Nephron progenitor cell (in vitro differentiated cells): ENCODE measurements around the gene EGR2.

ENCODE experiments used
- DNase-seq: peaks from one replicate; pipeline ENCODE4 v3.0.0; 2021
- H3K27ac Mint-ChIP-seq: 2 replicates; pipeline ENCODE4 v1.8.0; 2021; ENCODE audit warnings: mild to moderate bottlenecking, moderate library complexity, mixed read lengths
- H3K27me3 Mint-ChIP-seq: 2 replicates; pipeline ENCODE4 v1.8.0; 2021; ENCODE audit warnings: mild to moderate bottlenecking, low read depth, mixed read lengths; ENCODE audit not compliant: poor library complexity
- H3K36me3 Mint-ChIP-seq: 2 replicates; pipeline ENCODE4 v1.8.0; 2021; ENCODE audit warnings: low read depth, mixed read lengths
- H3K4me1 Mint-ChIP-seq: 2 replicates; pipeline ENCODE4 v1.8.0; 2021; ENCODE audit warnings: mixed read lengths
- H3K4me3 Mint-ChIP-seq: 2 replicates; pipeline ENCODE4 v1.8.0; 2021; ENCODE audit warnings: mild to moderate bottlenecking, moderate library complexity, mixed read lengths
- H3K9me3 Mint-ChIP-seq: 2 replicates; pipeline ENCODE4 v1.8.0; 2021; ENCODE audit warnings: mild to moderate bottlenecking, moderate library complexity, mixed read lengths
- TF ChIP-seq, protein P1 (sequence below): fragments of 200-600 bp; sonication (generic); IDR thresholded peaks from 2 replicates; pipeline ENCODE4 v1.5.0; 2021; ENCODE audit warnings: antibody characterized with exemption

The EGR2 gene

DNA sequence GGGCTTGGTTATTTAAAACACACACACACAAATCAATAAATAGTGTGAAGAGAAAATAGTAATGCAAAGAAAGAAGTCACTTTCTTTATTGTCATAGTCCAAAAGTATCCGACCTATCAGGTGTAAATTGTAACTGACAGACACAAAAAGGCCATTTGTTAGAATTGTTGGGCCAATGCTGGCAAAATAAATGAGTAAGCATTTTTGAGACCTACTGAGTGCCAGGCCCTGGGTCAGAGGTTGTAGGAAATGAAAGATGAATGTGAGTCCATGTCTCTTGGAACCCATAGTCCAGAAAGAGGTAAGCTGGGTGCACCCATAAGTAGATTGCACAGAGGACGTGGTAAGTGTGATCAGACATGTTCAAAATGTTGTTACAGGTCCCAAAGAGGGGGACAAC, 13.5 kb upstream of the EGR2 start:
- Mint-ChIP-seq H3K4me1 (no peaks in the 10 kb centered on the region), H3K36me3 (no peaks in the 10 kb centered on the region)

DNA sequence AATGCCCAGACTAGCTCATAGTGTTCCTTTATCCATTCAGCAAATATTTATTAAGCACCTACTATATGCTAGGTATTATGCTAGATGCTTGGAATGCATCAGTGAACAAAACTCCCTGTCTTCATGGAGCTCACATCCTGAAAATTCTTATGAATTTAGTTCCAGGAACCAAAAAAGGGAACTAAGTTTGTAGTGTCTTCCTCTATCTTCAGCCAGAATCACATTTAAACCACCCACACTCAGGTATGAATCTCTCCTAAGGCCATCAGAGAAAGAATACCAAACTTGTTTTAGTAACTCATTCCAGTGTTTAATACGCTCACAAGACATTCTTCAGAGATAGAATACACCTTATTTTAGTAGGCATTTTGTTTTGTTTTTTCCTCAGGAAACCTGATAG, 10.1 kb upstream of the EGR2 start:
- no peak overlapping the region for H3K27ac Mint-ChIP-seq
- no peaks in the 10 kb centered on the region for H3K9me3 Mint-ChIP-seq
- H3K27me3 Mint-ChIP-seq: peaks cover 20% of the 10 kb centered on the region
- H3K36me3 Mint-ChIP-seq: no peaks in the 10 kb centered on the region
- H3K4me3 Mint-ChIP-seq: no peak overlapping the region
- TF ChIP-seq, protein P1, sequence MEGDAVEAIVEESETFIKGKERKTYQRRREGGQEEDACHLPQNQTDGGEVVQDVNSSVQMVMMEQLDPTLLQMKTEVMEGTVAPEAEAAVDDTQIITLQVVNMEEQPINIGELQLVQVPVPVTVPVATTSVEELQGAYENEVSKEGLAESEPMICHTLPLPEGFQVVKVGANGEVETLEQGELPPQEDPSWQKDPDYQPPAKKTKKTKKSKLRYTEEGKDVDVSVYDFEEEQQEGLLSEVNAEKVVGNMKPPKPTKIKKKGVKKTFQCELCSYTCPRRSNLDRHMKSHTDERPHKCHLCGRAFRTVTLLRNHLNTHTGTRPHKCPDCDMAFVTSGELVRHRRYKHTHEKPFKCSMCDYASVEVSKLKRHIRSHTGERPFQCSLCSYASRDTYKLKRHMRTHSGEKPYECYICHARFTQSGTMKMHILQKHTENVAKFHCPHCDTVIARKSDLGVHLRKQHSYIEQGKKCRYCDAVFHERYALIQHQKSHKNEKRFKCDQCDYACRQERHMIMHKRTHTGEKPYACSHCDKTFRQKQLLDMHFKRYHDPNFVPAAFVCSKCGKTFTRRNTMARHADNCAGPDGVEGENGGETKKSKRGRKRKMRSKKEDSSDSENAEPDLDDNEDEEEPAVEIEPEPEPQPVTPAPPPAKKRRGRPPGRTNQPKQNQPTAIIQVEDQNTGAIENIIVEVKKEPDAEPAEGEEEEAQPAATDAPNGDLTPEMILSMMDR: no peak
- DNase-seq: no peak
- no peaks in the 10 kb centered on the region for H3K4me1 Mint-ChIP-seq

More for the DNA sequence above, 13.5 kb upstream of the EGR2 start:
- Mint-ChIP-seq H3K27me3 (peaks cover 7% of the 10 kb centered on the region), H3K9me3 (peaks cover 4% of the 10 kb centered on the region), H3K4me3 (no peak overlapping the region), H3K27ac (no peak overlapping the region)
- no peak for DNase-seq
- TF ChIP-seq, protein P1: no peak

DNA sequence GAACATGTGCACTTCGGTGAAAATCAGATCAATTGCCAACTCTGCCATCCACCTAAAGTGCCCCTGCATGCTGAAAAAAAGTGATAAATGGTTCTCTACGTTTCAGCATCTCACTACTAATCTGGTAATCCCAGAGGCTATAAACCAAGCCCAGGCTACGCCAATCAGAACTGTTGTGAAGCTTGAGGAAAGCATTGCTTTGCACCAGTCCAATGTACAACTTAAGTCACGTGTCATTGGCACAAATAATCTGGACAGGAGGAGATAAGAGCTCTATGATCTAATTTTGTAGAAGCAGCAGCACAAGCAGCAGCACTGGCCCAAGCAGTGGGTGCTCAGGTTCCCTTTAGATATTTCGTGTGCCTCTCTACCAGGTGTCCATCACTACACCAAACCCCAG, 4.4 kb upstream of the EGR2 start:
- H3K4me1 Mint-ChIP-seq: peaks cover 24% of the 10 kb centered on the region
- H3K36me3 Mint-ChIP-seq: no peaks in the 10 kb centered on the region
- no peak for DNase-seq
- H3K27ac Mint-ChIP-seq: no peak overlapping the region
- H3K4me3 Mint-ChIP-seq: no peak overlapping the region
- no peaks in the 10 kb centered on the region for H3K9me3 Mint-ChIP-seq
- H3K27me3 Mint-ChIP-seq: peaks cover 70% of the 10 kb centered on the region
- TF ChIP-seq, protein P1: no peak

DNA sequence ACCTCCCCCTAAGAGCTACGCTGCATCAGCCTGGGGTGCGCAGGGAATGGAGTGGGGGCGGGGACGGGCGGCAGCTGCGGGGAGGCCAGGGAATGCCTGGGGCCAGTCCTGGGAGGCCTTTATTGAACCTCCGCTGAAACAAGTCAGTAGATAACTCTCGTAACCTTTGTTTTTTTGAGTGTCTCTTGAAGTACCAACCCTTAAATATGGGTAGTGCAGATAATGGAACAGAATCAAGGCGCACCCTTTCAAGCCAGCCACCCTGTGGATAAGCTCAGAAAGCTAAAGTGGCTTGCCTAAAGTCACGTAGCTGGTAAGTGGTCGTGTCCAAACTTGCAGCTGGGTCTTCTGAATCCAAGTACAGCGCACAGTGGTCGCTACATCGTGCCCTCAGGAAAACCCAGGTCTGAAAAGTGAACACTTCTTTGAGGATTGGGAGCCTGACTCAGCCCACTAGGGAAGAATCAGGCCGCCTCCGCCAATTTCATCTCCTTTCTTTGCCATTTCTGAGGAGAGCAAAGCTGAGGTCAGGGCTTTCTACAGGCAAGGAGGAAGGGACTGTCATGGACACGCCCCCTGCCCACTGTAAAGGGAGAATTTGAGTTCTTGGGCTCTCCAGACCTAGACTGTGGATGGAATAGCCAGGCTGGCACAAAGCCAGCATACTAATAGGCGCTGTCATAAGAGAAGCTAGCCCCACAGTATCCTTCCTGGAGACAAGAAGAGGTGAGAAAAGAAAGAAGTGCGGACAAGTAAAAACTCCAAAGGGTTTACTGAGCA, 3.2 kb upstream of the EGR2 start:
- no peaks in the 10 kb centered on the region for H3K36me3 Mint-ChIP-seq
- DNase-seq: no peak
- TF ChIP-seq, protein P1: no peak
- peak overlapping the region; percentile 15 for H3K4me3 Mint-ChIP-seq
- H3K9me3 Mint-ChIP-seq: no peaks in the 10 kb centered on the region
- H3K27me3 Mint-ChIP-seq: peaks cover 77% of the 10 kb centered on the region
- H3K4me1 Mint-ChIP-seq: peaks cover 31% of the 10 kb centered on the region
- no peak overlapping the region for H3K27ac Mint-ChIP-seq

DNA sequence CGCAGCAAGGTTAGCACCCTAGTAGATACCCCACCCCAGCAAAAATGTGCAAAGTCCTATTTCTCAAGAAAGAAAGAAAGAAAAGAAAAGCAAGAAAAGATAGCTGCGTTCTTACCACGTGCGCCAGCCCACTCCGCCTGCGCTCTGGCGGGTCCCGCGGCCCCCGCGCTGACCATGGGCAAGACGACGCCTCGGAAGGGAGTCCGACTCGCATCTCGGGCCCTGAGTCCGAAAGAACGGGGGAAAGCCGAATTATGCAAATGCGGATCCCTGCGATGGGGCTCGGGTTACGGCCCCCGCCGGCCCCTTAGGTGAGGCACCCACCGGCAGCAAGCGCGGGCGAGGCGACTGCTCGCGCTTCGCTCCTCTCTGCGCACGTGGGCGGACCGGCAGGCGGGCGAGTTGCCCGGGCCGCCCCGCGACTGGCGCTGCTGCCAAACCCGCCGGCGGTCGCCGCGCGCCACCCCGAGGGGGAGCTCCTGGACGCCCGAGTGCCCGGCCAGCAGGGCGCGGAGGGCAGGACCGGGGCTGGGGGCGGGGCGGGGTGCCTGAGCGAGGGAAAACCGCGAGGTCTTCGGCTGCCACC, 2.4 kb upstream of the EGR2 start:
- H3K27me3 Mint-ChIP-seq: peaks cover 79% of the 10 kb centered on the region
- H3K4me1 Mint-ChIP-seq: peaks cover 35% of the 10 kb centered on the region
- TF ChIP-seq, protein P1: no peak
- H3K4me3 Mint-ChIP-seq: peak overlapping the region; percentile 78
- no peak overlapping the region for H3K27ac Mint-ChIP-seq
- H3K36me3 Mint-ChIP-seq: no peaks in the 10 kb centered on the region
- no peaks in the 10 kb centered on the region for H3K9me3 Mint-ChIP-seq
- DNase-seq: peak; percentile 72
